ENCODE data around the gene IL6.
"Not testable (repeated sequence)": the region's sequence is repeated elsewhere in the genome, so short reads cannot be mapped to it uniquely, and the experiment has no call there.

IL6 gene

DNA sequence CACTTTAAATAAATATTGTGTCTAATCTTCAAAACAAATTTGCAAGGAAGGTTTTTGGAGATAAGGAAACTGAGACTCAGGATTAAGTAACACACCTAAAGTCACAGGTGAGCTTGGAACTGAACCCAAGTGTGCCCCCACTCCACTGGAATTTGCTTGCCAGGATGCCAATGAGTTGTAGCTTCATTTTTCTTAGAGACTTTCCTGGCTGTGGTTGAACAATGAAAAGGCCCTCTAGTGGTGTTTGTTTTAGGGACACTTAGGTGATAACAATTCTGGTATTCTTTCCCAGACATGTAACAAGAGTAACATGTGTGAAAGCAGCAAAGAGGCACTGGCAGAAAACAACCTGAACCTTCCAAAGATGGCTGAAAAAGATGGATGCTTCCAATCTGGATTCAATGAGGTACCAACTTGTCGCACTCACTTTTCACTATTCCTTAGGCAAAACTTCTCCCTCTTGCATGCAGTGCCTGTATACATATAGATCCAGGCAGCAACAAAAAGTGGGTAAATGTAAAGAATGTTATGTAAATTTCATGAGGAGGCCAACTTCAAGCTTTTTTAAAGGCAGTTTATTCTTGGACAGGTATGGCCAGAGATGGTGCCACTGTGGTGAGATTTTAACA lies 1.5 kb downstream of the IL6 start:
- peak; percentile 48 for DNase-seq

DNA sequence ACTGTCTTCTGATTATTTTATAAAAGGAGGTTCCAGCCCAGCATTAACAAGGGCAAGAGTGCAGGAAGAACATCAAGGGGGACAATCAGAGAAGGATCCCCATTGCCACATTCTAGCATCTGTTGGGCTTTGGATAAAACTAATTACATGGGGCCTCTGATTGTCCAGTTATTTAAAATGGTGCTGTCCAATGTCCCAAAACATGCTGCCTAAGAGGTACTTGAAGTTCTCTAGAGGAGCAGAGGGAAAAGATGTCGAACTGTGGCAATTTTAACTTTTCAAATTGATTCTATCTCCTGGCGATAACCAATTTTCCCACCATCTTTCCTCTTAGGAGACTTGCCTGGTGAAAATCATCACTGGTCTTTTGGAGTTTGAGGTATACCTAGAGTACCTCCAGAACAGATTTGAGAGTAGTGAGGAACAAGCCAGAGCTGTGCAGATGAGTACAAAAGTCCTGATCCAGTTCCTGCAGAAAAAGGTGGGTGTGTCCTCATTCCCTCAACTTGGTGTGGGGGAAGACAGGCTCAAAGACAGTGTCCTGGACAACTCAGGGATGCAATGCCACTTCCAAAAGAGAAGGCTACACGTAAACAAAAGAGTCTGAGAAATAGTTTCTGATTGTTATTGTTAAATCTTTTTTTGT lies 2.3 kb downstream of the IL6 start:
- DNase-seq, result no peak

DNA sequence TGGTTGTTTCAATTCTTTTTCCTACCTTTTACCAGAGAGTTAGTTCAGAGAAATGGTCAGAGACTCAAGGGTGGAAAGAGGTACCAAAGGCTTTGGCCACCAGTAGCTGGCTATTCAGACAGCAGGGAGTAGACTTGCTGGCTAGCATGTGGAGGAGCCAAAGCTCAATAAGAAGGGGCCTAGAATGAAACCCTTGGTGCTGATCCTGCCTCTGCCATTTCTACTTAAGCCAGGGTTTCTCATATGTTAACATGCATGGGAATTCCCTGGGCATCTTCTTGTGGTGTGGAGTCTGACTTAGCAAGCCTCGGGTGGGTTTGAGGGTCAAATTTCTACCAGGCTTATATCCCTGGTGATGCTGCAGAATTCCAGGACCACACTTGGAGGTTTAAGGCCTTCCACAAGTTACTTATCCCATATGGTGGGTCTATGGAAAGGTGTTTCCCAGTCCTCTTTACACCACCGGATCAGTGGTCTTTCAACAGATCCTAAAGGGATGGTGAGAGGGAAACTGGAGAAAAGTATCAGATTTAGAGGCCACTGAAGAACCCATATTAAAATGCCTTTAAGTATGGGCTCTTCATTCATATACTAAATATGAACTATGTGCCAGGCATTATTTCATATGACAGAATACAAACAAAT lies 3.2 kb downstream of the IL6 start:
- DNase-seq, result no peak

DNA sequence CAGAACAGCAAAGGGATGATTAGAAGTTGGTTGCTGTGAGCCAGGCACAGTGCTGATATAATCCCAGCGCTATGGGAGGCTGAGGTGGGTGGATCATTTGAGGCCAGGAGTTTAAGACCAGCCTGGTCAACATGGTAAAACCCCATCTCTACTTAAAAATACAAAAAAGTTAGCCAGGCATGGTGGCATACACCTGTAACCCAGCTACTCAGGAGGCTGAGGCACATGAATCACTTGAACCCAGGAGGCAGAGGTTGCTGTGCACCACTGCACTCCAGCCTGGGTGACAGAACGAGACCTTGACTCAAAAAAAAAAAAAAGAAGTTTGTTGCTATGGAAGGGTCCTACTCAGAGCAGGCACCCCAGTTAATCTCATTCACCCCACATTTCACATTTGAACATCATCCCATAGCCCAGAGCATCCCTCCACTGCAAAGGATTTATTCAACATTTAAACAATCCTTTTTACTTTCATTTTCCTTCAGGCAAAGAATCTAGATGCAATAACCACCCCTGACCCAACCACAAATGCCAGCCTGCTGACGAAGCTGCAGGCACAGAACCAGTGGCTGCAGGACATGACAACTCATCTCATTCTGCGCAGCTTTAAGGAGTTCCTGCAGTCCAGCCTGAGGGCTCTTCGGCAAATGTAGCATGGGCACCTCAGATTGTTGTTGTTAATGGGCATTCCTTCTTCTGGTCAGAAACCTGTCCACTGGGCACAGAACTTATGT lies 4.1 kb downstream of the IL6 start:
- DNase-seq, result peak; percentile 39

DNA sequence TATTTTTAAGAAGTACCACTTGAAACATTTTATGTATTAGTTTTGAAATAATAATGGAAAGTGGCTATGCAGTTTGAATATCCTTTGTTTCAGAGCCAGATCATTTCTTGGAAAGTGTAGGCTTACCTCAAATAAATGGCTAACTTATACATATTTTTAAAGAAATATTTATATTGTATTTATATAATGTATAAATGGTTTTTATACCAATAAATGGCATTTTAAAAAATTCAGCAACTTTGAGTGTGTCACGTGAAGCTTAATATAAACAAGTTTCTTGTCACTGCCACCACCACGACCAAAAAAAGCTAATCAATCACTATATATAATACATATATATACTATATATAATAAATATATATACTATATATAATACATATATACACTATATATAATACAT lies 4.8 kb downstream of the IL6 start:
- no peak for DNase-seq

DNA sequence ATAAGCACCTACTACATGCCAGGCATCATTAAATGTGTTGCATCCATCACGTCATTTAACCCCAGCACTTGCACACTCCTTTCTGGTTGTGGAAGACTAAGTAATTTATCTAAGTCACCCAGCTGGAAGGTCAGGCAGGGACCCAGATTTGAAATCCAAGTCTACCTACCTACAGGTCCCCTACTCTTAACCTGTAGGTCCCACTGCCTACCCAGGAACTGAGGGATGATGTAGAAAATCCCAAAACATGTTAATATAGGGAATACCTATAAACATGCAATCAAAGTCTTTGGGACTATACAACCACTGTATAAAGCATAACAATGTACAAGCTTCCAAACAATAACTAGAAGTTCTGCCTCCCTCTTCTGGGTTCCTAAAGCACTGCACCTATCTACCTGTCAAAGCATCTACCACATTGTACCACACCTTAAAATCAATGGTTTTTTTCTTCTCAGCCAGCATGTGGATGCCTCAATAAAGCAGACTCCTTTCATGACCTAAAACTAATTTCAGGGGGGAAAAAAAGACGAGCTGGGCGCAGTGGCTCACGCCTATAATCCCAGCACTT lies 5.6 kb downstream of the IL6 start:
- DNase-seq, result no peak

DNA sequence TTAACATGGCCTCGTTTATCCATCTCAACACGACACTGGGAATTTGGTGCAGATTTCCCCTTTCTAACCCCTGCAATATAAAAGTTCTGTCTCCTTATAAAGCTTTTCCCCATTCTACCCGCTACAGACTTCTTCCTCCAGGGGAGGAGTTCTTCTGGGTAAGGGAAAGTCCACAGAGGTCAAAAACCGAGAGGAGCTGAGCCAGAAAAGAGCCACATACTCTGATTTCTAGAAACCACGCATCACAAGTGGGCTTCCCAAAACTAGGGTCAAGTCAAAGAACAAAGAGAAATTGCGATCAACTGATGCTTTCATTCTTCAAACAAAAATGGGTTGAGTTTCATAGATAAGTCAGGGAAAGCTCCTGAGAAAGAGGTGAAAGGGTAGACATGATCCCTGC lies 6.8 kb downstream of the IL6 start:
- DNase-seq, result no peak

DNA sequence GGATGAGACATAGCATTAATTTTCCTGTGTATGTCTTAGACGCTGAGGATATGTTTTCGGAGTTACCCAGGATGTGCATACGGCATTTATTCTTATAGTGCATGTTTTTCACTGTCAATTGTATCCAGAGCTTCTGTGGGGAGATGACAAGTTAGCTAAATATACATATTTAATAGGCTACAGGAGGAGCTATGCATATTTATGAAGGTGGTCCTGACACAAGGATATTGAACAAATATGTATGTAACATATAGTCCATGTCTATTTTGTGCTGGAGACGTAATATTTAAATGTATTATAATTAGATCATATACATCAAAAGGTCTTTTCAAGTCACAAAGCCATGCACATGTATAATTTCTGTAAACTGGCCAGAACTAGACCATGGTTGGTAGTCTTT lies 16.0 kb downstream of the IL6 start:
- no peak for DNase-seq

DNA sequence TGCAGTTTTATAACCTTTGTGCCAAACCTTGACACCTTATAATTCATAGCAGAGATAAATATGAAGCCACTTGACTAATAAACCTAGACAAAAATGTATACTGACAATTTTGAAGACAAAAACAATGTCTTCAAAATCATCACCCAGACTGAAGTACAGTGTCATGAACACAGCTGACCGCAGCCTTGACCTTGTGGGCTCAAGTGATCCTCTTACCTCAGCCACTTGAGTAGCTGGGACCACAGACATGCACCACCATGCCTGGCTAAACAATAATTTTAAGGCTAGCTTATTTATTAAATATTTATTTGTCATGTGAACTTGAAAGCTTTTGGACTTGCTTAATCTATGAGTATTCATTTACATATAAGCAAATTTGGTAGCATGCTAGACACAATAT lies 24.3 kb downstream of the IL6 start:
- no peak for DNase-seq

DNA sequence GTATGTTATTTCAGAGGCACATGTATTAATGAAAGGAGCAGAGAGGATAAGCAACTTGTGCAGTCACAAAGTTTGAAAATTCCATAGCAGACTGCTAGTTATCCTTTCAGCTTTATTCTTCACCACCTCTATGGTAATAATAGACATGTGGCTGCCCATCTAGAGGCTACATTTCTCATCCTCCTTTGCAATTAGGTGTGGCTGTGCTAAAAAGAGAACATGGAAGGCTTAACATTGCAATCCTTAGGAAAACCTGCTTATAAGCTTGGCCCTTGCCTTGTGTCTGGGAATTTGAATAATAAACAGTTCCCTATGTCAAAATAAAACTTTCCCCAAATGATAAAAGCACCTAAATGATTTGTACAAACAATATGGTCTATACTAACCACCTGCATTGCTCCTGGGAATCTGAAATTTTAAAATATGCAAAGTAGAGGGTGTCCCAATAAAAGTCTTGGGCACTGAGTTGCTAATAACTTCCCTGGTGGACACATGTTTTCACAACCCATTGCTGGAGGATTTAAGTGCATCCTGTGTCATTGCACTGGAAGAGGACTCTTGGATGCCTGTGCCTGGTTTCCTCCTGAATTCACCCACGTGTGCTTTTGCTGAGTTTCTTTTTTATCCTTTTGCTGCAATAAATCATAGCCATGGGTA lies 30.5 kb downstream of the IL6 start:
- no peak for DNase-seq

DNA sequence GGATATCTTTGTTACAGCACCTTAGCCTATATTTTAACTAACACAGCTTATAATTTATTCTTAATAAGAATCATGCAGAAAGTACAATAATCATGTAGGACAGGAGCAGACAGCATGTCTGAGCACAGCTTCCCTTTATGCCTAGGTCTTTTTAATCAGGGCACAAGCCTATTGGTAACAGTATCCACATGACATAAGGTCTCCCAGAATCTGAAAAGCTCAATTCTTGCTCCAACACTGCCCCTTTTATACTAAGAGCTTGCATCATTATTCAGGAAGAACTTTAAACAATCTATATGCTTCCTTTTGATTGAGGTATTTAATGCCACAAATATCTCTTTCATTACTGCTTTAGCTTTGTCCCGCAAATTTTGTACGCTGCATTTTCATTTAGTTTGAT lies 31.6 kb downstream of the IL6 start:
- no peak for DNase-seq

DNA sequence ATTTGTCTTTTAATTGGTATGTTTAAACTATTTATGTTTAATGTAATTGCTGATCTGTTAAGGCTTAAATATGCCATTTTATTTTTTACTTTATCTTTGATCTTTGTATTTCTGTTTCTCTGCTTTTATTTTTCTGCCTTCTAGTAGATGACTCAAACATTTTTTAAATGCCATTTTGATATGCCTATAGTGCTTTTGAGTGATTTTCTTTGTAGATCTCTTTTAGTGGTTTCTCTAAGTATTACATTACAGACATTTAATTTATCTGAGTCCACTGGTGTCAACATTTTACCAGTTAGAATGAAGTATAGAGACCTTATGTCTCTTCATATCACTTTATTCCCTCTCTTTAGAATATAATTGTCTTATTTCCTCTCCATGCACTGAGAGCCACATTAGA lies 32.7 kb downstream of the IL6 start:
- peak; percentile 14 for DNase-seq

DNA sequence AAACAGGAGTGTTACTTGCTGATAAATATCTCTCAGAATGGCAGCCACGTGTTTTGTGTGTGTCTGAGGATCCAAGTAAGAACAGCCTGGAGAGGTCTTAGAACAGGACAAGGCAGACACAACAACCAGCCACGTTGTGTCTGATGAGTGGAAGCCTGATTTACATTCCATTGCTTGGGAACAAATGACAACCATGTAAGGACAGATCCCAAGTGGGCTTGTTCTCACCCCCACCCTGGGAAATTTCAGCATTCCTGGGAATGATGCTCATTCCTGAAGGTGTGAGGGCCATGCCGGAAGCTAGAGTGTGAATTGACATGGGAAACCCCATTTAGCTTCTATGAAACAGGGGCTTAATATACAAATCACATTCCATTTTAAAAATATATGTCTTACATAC lies 35.9 kb downstream of the IL6 start:
- peak; percentile 12 for DNase-seq

DNA sequence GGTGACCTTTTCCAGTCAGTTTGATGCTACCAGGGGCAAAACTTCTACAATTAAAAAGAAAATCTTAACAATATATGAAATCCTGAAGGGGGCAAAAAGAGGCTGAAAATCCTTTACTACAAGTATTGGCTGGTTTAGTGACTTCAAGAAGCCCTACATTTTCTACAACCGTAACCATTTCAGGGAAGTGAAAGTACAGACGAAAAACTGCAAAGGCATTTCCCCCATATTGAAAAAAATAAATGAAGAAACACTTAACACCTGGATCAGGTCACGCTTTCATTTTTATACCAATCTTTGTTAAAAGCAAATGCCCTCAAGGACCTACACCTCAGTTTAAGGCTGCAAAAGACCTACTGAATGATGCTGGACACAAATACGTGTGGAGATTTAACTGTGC lies 38.6 kb downstream of the IL6 start:
- DNase-seq, result no peak

DNA sequence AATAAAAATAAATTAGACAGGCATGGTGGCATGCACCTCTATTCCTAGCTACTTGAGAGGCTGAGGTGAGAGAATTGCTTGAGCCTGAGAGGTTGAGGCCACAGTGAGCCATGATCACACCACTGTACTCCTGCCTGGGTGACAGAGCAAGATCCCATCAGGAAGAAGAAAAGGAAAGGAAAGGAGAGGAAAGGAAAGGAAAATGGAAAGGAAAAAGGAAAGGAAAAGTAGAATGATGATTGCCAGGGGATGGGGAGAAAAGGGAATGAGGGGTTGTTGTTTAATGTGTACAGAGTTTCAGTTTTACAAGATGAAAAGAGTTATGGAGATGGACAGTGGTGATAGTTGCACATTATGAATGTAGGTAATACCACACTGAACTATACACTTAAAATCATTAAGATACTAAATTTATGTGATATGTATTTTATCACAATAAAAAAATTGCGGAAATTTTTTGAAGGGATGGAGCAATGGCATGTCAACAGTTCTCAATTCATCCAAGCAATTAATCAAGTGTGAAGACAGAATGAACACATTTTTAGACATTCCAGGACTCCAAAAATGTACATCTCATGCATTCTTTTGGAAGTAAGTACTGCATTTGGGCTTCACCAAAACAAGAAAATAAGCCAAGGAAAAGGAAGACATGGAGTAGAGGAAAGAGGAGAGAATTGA lies 44.3 kb downstream of the IL6 start:
- DNase-seq, result peak; percentile 56

DNA sequence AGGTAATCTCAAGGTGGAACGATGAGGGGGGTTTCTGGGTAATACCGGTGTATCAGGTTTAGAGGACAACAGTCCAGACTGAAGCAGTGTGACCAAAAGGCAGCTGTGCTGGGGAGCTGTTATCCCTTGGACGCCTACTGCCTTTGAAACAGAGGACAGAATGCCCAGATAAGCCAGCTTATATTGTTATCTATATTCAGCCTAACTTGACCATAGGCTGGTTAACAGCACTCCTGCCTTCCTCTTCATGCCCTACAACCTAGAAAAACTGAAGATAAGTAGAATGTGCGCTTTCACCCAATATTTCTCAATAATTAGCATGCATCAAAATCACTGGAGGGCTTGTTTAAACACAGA lies 44.9 kb downstream of the IL6 start:
- no peak for DNase-seq

DNA sequence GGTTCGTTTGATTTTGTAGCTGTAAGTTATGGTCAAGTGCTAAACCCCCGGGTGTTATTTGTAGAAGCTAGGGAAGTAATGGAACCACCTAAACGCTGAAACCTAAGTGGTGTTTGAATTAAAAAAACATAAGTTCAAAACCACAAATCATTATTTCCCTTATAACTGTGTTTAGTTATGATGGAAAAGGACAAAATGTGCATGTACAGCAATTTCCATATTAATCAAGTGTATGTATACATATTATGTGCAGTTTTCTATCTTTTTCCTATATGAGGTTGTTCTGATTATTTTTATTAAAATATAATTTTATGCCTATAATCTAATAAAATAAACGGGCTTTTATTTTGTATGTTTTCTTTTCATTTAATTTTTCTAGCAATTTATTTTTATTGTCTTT lies 45.9 kb downstream of the IL6 start:
- no peak for DNase-seq

DNA sequence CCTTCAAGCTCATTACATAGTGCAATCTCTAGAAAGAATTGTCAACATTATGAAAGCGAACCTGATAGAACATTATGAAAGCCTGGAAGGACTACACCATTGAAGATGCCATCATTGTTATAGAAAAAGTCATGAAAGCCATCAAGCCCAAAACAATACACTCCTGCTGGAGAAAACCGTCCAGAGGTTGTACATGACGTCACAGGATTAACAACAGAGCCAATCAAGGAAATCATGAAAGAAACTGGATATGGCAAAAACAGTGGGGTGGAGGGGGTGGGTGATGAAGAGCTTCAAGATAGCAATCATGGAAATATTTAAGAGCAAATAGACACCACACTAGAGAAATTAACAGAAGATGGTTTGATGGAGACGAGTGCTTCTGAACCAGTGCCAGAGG lies 50.0 kb downstream of the IL6 start:
- DNase-seq, result no peak

DNA sequence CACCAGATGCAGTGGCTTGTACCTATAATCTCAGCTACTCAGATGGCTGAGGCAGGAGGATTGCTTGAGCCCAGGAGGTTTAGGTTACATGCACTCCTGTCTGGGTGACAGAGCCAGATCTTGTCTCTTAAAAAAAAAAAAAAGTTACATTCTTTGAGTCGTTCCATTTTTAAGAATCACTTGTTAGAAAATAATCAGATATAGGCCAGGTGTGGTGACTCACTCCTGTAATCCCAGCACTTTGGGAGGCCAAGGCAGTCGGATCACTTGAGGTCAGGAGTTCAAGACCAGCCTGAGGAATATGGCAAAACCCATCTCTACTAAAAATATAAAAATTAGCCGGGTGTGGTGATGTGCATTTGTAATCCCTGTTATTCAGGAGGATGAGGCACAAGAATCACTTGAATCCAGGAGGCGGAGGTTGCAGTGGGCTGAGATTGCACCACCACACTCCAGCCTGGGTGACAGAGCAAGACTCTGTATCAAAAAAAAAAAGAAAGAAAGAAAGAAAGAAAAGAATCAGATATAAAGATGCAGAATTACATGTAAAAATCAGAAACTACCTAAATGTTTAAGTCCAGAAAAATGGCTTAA lies 52.8 kb downstream of the IL6 start:
- DNase-seq, result not testable (repeated sequence)

DNA sequence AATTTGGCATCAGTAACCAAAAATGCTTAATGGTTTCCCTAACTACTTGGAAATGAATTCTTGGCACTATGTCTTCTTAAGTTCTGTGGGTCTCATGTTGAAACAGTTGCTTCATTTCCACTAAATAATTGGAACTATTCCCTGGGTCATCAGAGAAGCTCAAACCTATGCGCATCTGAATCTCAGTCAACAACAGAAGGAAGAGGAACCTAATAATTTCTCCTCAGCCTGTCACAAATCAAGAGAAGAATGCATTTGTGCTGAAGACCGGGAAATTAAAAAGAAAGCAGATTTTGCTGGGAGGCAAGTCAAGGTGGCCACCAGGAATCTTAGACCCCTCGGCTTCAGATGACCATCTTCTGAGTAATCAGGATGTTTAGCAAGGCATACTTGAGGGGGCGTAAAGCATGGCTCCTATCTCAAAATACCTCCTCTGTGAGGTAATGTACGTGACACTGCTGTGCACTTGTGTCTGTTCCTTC lies 54.3 kb downstream of the IL6 start:
- peak; percentile 93 for DNase-seq
